ENCODE data around the gene DLG2.

GRCh38 chr11:85572056-85572455, 55.1 kb downstream of the DLG2 start:
- TF ChIP-seq FOXM1 (IDR thresholded peaks at IDR 0.05; ENCODE audit: borderline replicate concordance, low read depth) (no peak), TAF1 (IDR thresholded peaks at IDR 0.05; ENCODE audit: low read depth) (no peak), USF1 (IDR thresholded peaks at IDR 0.05) (no peak), NFIC (IDR thresholded peaks at IDR 0.05) (no peak), TCF12 (IDR thresholded peaks at IDR 0.05; ENCODE audit: low read depth) (no peak)
